GM12878 (cell line): Measurements from ENCODE around the gene SFSWAP. TPM values are rescaled to one million over a fixed set of nuclear protein-coding genes. Genes with fewer than 3 reads are reported as not detected.

Source experiments
- ATAC-seq: fragments of 200-7000 bp; cut with Tn5 transposase; 3 replicates; pipeline ENCODE4 v1.9.1; 2020; ENCODE audit warnings: mild to moderate bottlenecking, moderate library complexity
- BruUV-seq: library from RNA; stranded (reverse); fragments of 400-500 nt; replicated peaks from 2 replicates; lab custom pipeline; 2021; lab: Mats Ljungman, UMichigan
- CTCF ChIA-PET: fragments of 300-600 bp; sonication (Branson Sonifier 250); formaldehyde crosslinking; extraction: SDS; loops from one replicate; lab custom pipeline; 2021; ENCODE audit warnings: inconsistent platforms; lab: Yijun Ruan, JAX
- POLR2A ChIA-PET: fragments of 350-600 bp; formaldehyde crosslinking; extraction: SDS; loops from one replicate; lab custom pipeline; 2021; ENCODE audit warnings: inconsistent platforms; lab: Charles Lee
- RAD21 ChIA-PET: fragments of 300-600 bp; sonication (Branson Sonifier 250); formaldehyde crosslinking; loops from one replicate; lab custom pipeline; 2023; ENCODE audit warnings: antibody characterized with exemption; ENCODE audit not compliant: unreplicated experiment; lab: Charles Lee
- SMC1A ChIA-PET: fragments of 300-600 bp; sonication (Branson Sonifier 250); formaldehyde crosslinking; loops from one replicate; lab custom pipeline; 2023; ENCODE audit not compliant: unreplicated experiment, uncharacterized antibody; lab: Charles Lee
- DNase-seq: peaks from one replicate; pipeline ENCODE4 v3.0.0-alpha.2; 2011; ENCODE audit warnings: low read depth, low spot score
- FAIRE-seq: peaks from 3 replicates; lab custom pipeline; 2011; peaks lifted over from hg19 to GRCh38; lab: Jason Lieb, UNC
- H2AFZ ChIP-seq: 2 replicates; pipeline ENCODE4 v1.6.0; 2011; ENCODE audit warnings: low read depth, low read length, control low read depth; ENCODE audit not compliant: control insufficient read depth
- H3K27ac ChIP-seq: 2 replicates; pipeline ENCODE4 v1.5.1; 2011; ENCODE audit warnings: control low read depth; ENCODE audit not compliant: control insufficient read depth, insufficient read depth
- H3K27me3 ChIP-seq, 2 experiments: replicated peaks in 1 of 2; 2 replicates each; pipeline versions ENCODE4 v1.6.0 to v1.6.1; 2011; ENCODE audit warnings: low read length in 1 of 2; ENCODE audit not compliant: control insufficient read depth in 2 of 2, insufficient read depth in 2 of 2
- H3K36me3 ChIP-seq, 2 experiments: 2 replicates each; pipeline ENCODE4 v1.5.1; 2011; ENCODE audit warnings: low read length in 1 of 2; ENCODE audit not compliant: control insufficient read depth in 2 of 2, insufficient read depth in 2 of 2
- H3K4me1 ChIP-seq: 2 replicates; pipeline ENCODE4 v1.6.1; 2011; ENCODE audit warnings: mild to moderate bottlenecking, low read length, moderate library complexity, mixed read lengths; ENCODE audit not compliant: control insufficient read depth, insufficient read depth
- H3K4me2 ChIP-seq: 2 replicates; pipeline ENCODE4 v1.6.0; 2011; ENCODE audit warnings: control low read depth; ENCODE audit not compliant: control insufficient read depth, insufficient read depth
- H3K4me3 ChIP-seq: fragments of 200-600 bp; sonication (generic); 2 replicates; pipeline ENCODE4 v1.5.1; 2016
- H3K79me2 ChIP-seq: 2 replicates; pipeline ENCODE4 v1.6.0; 2011; ENCODE audit warnings: low read length; ENCODE audit not compliant: control insufficient read depth, insufficient read depth
- H3K9ac ChIP-seq: 2 replicates; pipeline ENCODE4 v1.8.0; 2011; ENCODE audit warnings: low read length, control low read depth, mixed read lengths; ENCODE audit not compliant: control insufficient read depth, insufficient read depth
- H3K9me3 ChIP-seq: replicated peaks from 3 replicates; pipeline ENCODE4 v1.5.1; 2011; ENCODE audit warnings: mild to moderate bottlenecking, low read length; ENCODE audit not compliant: control insufficient read depth, insufficient read depth
- H4K20me1 ChIP-seq: 2 replicates; pipeline ENCODE4 v1.6.0; 2011; ENCODE audit not compliant: control insufficient read depth, insufficient read depth
- BACH1 ChIP-seq: fragments of 450-650 bp; IDR thresholded peaks from 2 replicates; pipeline ENCODE4 v1.6.1; 2017; ENCODE audit warnings: mild to moderate bottlenecking, borderline replicate concordance
- ELK1 ChIP-seq: IDR thresholded peaks from 2 replicates; pipeline ENCODE4 v1.6.1; 2012; ENCODE audit warnings: low read depth, low read length, improper control_type of control experiment
- JUND ChIP-seq: IDR thresholded peaks from 2 replicates; pipeline ENCODE4 v1.6.1; 2012; ENCODE audit warnings: low read depth, mild to moderate bottlenecking, low read length, improper control_type of control experiment, moderate library complexity
- NBN ChIP-seq: fragments of 450-650 bp; IDR thresholded peaks from 2 replicates; pipeline ENCODE4 v1.6.1; 2016
- NFYB ChIP-seq: IDR thresholded peaks from 2 replicates; pipeline ENCODE4 v1.6.1; 2011; ENCODE audit warnings: low read depth, mild to moderate bottlenecking, low read length, improper control_type of control experiment, moderate library complexity; ENCODE audit not compliant: insufficient read depth
- RB1 ChIP-seq: fragments of 450-650 bp; formaldehyde crosslinking; IDR thresholded peaks from 2 replicates; pipeline ENCODE4 v1.6.1; 2017; ENCODE audit warnings: mild to moderate bottlenecking, borderline replicate concordance
- RELA ChIP-seq: fragments of 450-650 bp; IDR thresholded peaks from 2 replicates; pipeline ENCODE4 v1.8.0; 2014; ENCODE audit warnings: borderline replicate concordance; ENCODE audit not compliant: partially characterized antibody
- SMC3 ChIP-seq: IDR thresholded peaks from 2 replicates; pipeline ENCODE4 v1.6.1; 2011; ENCODE audit warnings: low read length, improper control_type of control experiment, borderline replicate concordance
- SREBF2 ChIP-seq: IDR thresholded peaks from 2 replicates; pipeline ENCODE4 v1.6.1; 2012; ENCODE audit warnings: mild to moderate bottlenecking, low read length
- TCF7 ChIP-seq: IDR thresholded peaks from 2 replicates; pipeline ENCODE4 v1.6.1; 2014; ENCODE audit warnings: antibody characterized with exemption, borderline replicate concordance
- USF1 ChIP-seq: IDR thresholded peaks from 2 replicates; pipeline ENCODE4 v1.6.1; 2011; ENCODE audit warnings: borderline replicate concordance, low read depth, mild to moderate bottlenecking, moderate library complexity, mixed read lengths, low read length; ENCODE audit not compliant: insufficient read depth; ENCODE audit errors: extremely low read length
- ZNF274 ChIP-seq: IDR thresholded peaks from one replicate; pipeline ENCODE4 v1.8.0; 2011; ENCODE audit not compliant: insufficient read length, insufficient read depth
- ZNF384 ChIP-seq: IDR thresholded peaks from 2 replicates; pipeline ENCODE4 v1.6.1; 2012; ENCODE audit warnings: low read depth, mild to moderate bottlenecking, low read length, improper control_type of control experiment, borderline replicate concordance
- WGBS: methylation state at CpG from one replicate; pipeline ENCODE4 v1.1.6; 2016; ENCODE audit warnings: low lambda C conversion rate; ENCODE audit not compliant: insufficient replicate concordance, insufficient coverage; ENCODE audit errors: missing lambda C conversion rate; 5-methylcytosine and 5-hydroxymethylcytosine counted together
- in situ Hi-C: fragments of 300-500 bp; cut with MboI; formaldehyde crosslinking; loops from 9 replicates; pipeline ENCODE4 v1.14.3; 2018; ENCODE audit warnings: mixed read lengths
- intact Hi-C: fragments of 100-400 bp; cut with micrococcal nuclease; formaldehyde crosslinking; loops from one replicate; pipeline ENCODE4 v1.14.2; 2022; ENCODE audit not compliant: unreplicated experiment
- polyA plus RNA-seq, 11 experiments: library from polyadenylated mRNA; depleted of rRNA in 4 of 11; unstranded in 6 of 11; stranded (reverse) in 5 of 11; fragments of >200 nt; fragmentation: Nextera tagmentation in 4 of 11; fragmentation: Illumina TruSeq in 1 of 11; extraction: Ambion mirVana in 4 of 11; extraction: Trizol in 1 of 11; gene quantifications; 1 replicate in 1 of 11; 2 replicates in 10 of 11; pipeline versions ENCODE4 v1.2.1 to v1.2.3, GENCODE V29; 2011 to 2016; ENCODE audit warnings: inconsistent platforms in 2 of 11, missing spikeins in 2 of 11, low read depth in 1 of 11
- total RNA-seq, 4 experiments: library from RNA; depleted of rRNA in 3 of 4; stranded (reverse); fragments of >200 nt in 3 of 4; fragmentation: Illumina TruSeq in 1 of 4; extraction: Trizol in 1 of 4; gene quantifications; 2 replicates each; pipeline versions ENCODE4 v1.2.1 to v1.2.3, GENCODE V29; 2013 to 2021
- TF ChIP-seq, protein P1 (sequence below): IDR thresholded peaks from 2 replicates; pipeline ENCODE4 v1.6.1; 2012; ENCODE audit warnings: mild to moderate bottlenecking, low read depth, low read length

Gene SFSWAP
- total and polyA plus RNA-seq, 10 of the 15 experiments (the other 5 are each of a cell fraction or from before 2014, with no cell fraction given) = 1.8 to 48.6 (median 25.0) TPM

DNA sequence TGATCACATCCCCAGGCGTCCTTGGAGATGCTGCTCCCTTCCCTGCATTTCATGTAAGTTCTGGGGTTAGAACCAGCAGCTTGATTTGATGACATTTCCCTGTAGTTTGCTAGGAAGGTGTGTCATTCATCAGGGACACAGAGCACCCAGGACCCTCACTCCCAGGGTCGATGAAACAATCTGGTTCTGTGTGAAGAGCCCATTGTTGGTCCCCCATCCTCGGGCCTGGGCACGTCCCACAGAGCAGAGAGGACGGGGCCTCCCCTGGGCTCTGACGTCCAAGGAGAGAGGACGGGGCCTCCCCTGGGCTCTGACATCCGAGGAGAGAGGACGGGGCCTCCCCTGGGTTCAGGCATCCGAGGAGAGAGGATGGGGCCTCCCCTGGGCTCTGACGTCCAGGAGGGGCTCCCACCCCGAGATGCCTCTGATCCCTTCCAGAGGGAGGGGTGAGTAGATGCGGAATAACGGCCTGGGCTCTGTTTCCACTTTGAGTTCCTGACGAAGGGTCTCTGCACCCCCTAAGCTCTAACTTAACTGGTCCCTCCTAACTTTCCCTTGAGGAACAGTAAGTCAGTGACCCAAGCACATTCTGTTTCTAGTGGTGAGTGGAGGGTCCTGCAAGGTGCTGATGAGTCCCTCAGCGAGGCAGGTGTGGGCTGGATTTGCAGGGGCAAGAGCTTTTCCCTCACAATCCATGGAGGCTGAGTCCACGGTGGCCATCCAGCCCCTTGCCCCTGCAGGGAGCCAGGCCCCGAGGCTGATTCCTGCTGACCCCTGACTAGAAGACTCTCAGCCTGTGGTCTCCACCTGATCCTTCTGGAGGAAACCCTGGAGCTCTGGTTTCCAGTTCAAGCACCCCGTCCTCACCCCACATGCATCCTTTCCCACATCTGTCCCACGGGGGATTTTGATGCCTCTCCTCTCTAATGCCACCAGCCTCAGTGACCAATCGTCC is 35.5 kb upstream of the SFSWAP start:
- in situ Hi-C loops (no loop called here), intact Hi-C loops (no loop called here)
- ChIA-PET CTCF (no interaction called here), SMC1A (no interaction called here), RAD21 (no interaction called here), POLR2A (no interaction called here)
- Histone ChIP-seq H3K36me3 (no peaks in the 10 kb centered on the region), H3K27me3 (no peaks in the 10 kb centered on the region), H3K4me3 (no peak overlapping the region), H3K79me2 (no peaks in the 10 kb centered on the region), H3K9ac (no peak overlapping the region), H3K9me3 (no peaks in the 10 kb centered on the region), H3K4me1 (no peaks in the 10 kb centered on the region), H2AFZ (no peak overlapping the region), H3K27ac (no peak overlapping the region), H3K4me2 (no peak overlapping the region), H4K20me1 (no peaks in the 10 kb centered on the region)
- WGBS = 30% methylated on average over 16 of the region's 21 CpGs
- DNase-seq (no peak), ATAC-seq (no peak), FAIRE-seq (no peak)
- no TSS peak for BruUV-seq
- TF ChIP-seq JUND (no peak), RELA (no peak), NFYB (no peak), SREBF2 (no peak), USF1 (no peak), ZNF274 (no peak), ELK1 (no peak), SMC3 (no peak), TCF7 (no peak), RB1 (no peak), ZNF384 (no peak), BACH1 (no peak), NBN (no peak)
- TF ChIP-seq, protein P1, sequence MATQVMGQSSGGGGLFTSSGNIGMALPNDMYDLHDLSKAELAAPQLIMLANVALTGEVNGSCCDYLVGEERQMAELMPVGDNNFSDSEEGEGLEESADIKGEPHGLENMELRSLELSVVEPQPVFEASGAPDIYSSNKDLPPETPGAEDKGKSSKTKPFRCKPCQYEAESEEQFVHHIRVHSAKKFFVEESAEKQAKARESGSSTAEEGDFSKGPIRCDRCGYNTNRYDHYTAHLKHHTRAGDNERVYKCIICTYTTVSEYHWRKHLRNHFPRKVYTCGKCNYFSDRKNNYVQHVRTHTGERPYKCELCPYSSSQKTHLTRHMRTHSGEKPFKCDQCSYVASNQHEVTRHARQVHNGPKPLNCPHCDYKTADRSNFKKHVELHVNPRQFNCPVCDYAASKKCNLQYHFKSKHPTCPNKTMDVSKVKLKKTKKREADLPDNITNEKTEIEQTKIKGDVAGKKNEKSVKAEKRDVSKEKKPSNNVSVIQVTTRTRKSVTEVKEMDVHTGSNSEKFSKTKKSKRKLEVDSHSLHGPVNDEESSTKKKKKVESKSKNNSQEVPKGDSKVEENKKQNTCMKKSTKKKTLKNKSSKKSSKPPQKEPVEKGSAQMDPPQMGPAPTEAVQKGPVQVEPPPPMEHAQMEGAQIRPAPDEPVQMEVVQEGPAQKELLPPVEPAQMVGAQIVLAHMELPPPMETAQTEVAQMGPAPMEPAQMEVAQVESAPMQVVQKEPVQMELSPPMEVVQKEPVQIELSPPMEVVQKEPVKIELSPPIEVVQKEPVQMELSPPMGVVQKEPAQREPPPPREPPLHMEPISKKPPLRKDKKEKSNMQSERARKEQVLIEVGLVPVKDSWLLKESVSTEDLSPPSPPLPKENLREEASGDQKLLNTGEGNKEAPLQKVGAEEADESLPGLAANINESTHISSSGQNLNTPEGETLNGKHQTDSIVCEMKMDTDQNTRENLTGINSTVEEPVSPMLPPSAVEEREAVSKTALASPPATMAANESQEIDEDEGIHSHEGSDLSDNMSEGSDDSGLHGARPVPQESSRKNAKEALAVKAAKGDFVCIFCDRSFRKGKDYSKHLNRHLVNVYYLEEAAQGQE = no peak
